ENCODE measurements around the gene TRIM40. TPM values are rescaled to one million over a fixed set of nuclear protein-coding genes. Genes with fewer than 3 reads are reported as not detected.

The TRIM40 gene
- total RNA-seq, 4 donors from 2014 or later = not detected

GRCh38 chr6:30192076-30192475, 56.1 kb downstream of the TRIM40 start:
- TF ChIP-seq CTCF (IDR thresholded peaks at IDR 0.05) (no peak), POLR2A (IDR thresholded peaks at IDR 0.05) (no peak)
- intact Hi-C loops (cut with DNase I) = no loop called here
- no peak for DNase-seq
- no peak overlapping the region for H3K4me3 ChIP-seq (replicated peaks in 1 of 3)
- H3K9me3 ChIP-seq = no peaks in the 10 kb centered on the region
- 86 to 96% methylated on average over 7 of the region's 7 CpGs for WGBS, 2 donors
- no peak overlapping the region for H3K27ac ChIP-seq
- H3K27me3 ChIP-seq = no peaks in the 10 kb centered on the region
- H3K4me1 ChIP-seq = no peaks in the 10 kb centered on the region
- H3K36me3 ChIP-seq = peaks cover 40 to 56% of the 10 kb centered on the region in 2 donors

GRCh38 chr6:30194797-30195690, 59.1 kb downstream of the TRIM40 start:
- H3K27me3 ChIP-seq = no peaks in the 10 kb centered on the region
- intact Hi-C loops (cut with DNase I) = no loop called here
- WGBS, 2 donors = 90 to 92% methylated on average over 8 of the region's 8 CpGs
- H3K4me1 ChIP-seq = no peaks in the 10 kb centered on the region
- no peak overlapping the region for H3K4me3 ChIP-seq (replicated peaks in 1 of 3)
- no peak for DNase-seq
- TF ChIP-seq CTCF (IDR thresholded peaks at IDR 0.05) (no peak), POLR2A (IDR thresholded peaks at IDR 0.05) (no peak)
- peaks cover 34 to 53% of the 10 kb centered on the region in 2 donors for H3K36me3 ChIP-seq
- H3K27ac ChIP-seq = no peak overlapping the region
- no peaks in the 10 kb centered on the region for H3K9me3 ChIP-seq

GRCh38 chr6:30195951-30196350, 60.0 kb downstream of the TRIM40 start:
- H3K36me3 ChIP-seq = peaks cover 38 to 50% of the 10 kb centered on the region in 2 donors
- H3K27me3 ChIP-seq = no peaks in the 10 kb centered on the region
- no peak overlapping the region for H3K27ac ChIP-seq
- no peaks in the 10 kb centered on the region for H3K4me1 ChIP-seq
- no peak overlapping the region for H3K4me3 ChIP-seq (replicated peaks in 1 of 3)
- no peak for TF ChIP-seq CTCF (IDR thresholded peaks at IDR 0.05)
- TF ChIP-seq POLR2A (IDR thresholded peaks at IDR 0.05) = no peak
- no peaks in the 10 kb centered on the region for H3K9me3 ChIP-seq
- no peak for DNase-seq
- WGBS, 2 donors = 100% methylated on average over 1 of the region's 1 CpG
- intact Hi-C loops (cut with DNase I) = no loop called here

- no peak overlapping the region for H3K4me3 ChIP-seq (replicated peaks in 1 of 3)
- no peaks in the 10 kb centered on the region for H3K9me3 ChIP-seq
- peaks cover 0 to 2% of the 10 kb centered on the region in 2 donors for H3K4me1 ChIP-seq
- no peak overlapping the region for H3K27ac ChIP-seq
- no peaks in the 10 kb centered on the region for H3K27me3 ChIP-seq
- 95 to 98% methylated on average over 11 to 12 of the region's 12 CpGs for WGBS, 2 donors
- H3K36me3 ChIP-seq = peaks cover 38 to 48% of the 10 kb centered on the region in 2 donors
- no peak for TF ChIP-seq CTCF (IDR thresholded peaks at IDR 0.05)
- no peak for TF ChIP-seq POLR2A (IDR thresholded peaks at IDR 0.05)
- intact Hi-C loops (cut with DNase I) = no loop called here
- no peak for DNase-seq
These were observed 60.4 kb downstream of the TRIM40 start for GRCh38 chr6:30196376-30196775.

Small RNA genes lying within 50 kb of the gene (small RNA-seq; reads per million reads assigned to genes)
- not detected for gene RF00554

Other genes with a start within 250 kb of the TRIM40 start
- gene HLA-A, start 193.6 kb upstream of the TRIM40 start, total RNA-seq = 100 to 1,000 TPM; 398 to 842 (median 578) TPM
- 10 to 100 TPM in 2 of 4 donors, 1 to 10 TPM in 2; 9.3 to 26.5 (median 12.2) TPM for gene POLR1H, start 74.9 kb upstream of the TRIM40 start, total RNA-seq
- gene PPP1R11, start 68.9 kb upstream of the TRIM40 start, total RNA-seq = 10 to 100 TPM; 41.3 to 64.1 (median 50.7) TPM
- gene RNF39, start 60.4 kb upstream of the TRIM40 start, total RNA-seq = not detected
- not detected for gene TRIM31, start 23.1 kb upstream of the TRIM40 start, total RNA-seq
- not detected for gene TRIM10, start 25.1 kb downstream of the TRIM40 start, total RNA-seq
- gene TRIM15, start 27.4 kb downstream of the TRIM40 start, total RNA-seq = not detected
- 10 to 100 TPM; 52.9 to 72.2 (median 62.4) TPM for gene TRIM26, start 77.3 kb downstream of the TRIM40 start, total RNA-seq
- 10 to 100 TPM; 23.5 to 28.5 (median 25.8) TPM for gene TRIM39, start 190.8 kb downstream of the TRIM40 start, total RNA-seq
- gene RPP21, start 209.0 kb downstream of the TRIM40 start, total RNA-seq = 10 to 100 TPM; 27.2 to 88.7 (median 60.8) TPM

All from thyroid gland (tissue), 4 donors.